HG02852 (cell line): ENCODE data around the gene KCNJ18.
"Not testable (repeated sequence)": the region's sequence is repeated elsewhere in the genome, so short reads cannot be mapped to it uniquely, and the experiment has no call there.

Source experiments
- ATAC-seq: cut with Tn5 transposase; IDR thresholded peaks from one replicate; pipeline ENCODE4 v1.9.1; 2021; ENCODE audit warnings: mild to moderate bottlenecking, moderate library complexity; ENCODE audit not compliant: unreplicated experiment

Gene KCNJ18

GRCh38 chr17:21749696-21750531 is 57.6 kb downstream of the KCNJ18 start:
- ATAC-seq: not testable (repeated sequence)

- ATAC-seq: not testable (repeated sequence)
These were observed 58.8 kb downstream of the KCNJ18 start for GRCh38 chr17:21751111-21751510.
